Chondrocyte (in vitro differentiated cells): ENCODE measurements around the gene TFDP2. TPM values are rescaled to one million over a fixed set of nuclear protein-coding genes. Genes with fewer than 3 reads are reported as not detected.
"Not testable (repeated sequence)": the region's sequence is repeated elsewhere in the genome, so short reads cannot be mapped to it uniquely, and the experiment has no call there.

Experiments used
- DNase-seq: peaks from one replicate; pipeline ENCODE4 v3.0.0; 2021; ENCODE audit warnings: mixed read lengths, low spot score
- H3K27ac Mint-ChIP-seq: one replicate; pipeline ENCODE4 v1.8.0; 2021; ENCODE audit warnings: mild to moderate bottlenecking, moderate library complexity, mixed read lengths; ENCODE audit not compliant: unreplicated experiment
- H3K27me3 Mint-ChIP-seq: 2 replicates; pipeline ENCODE4 v1.8.0; 2021; ENCODE audit warnings: low read depth, mixed read lengths
- H3K36me3 Mint-ChIP-seq: 2 replicates; pipeline ENCODE4 v1.8.0; 2021; ENCODE audit warnings: low read depth, mixed read lengths
- H3K4me1 Mint-ChIP-seq: 2 replicates; pipeline ENCODE4 v1.8.0; 2021; ENCODE audit warnings: low read depth, mild to moderate bottlenecking, mixed read lengths
- H3K4me3 Mint-ChIP-seq: one replicate; pipeline ENCODE4 v1.8.0; 2021; ENCODE audit warnings: mild to moderate bottlenecking, moderate library complexity, mixed read lengths; ENCODE audit not compliant: unreplicated experiment
- H3K9me3 Mint-ChIP-seq: 2 replicates; pipeline ENCODE4 v1.8.0; 2021; ENCODE audit warnings: low read depth, mixed read lengths
- CTCF ChIP-seq: fragments of 200-600 bp; sonication (generic); IDR thresholded peaks from 2 replicates; pipeline ENCODE4 v1.5.0; 2021; ENCODE audit warnings: antibody characterized with exemption, mild to moderate bottlenecking, moderate library complexity
- total RNA-seq: library from RNA; stranded (reverse); gene quantifications from 3 replicates; pipeline ENCODE4 v1.2.1, GENCODE V29; 2021

Gene TFDP2
- total RNA-seq, 1 donor from 2014 or later: 36.5 TPM

GRCh38 chr3:141992512-141992911, 156.8 kb downstream of the TFDP2 start:
- Mint-ChIP-seq H3K27me3 (no peaks in the 10 kb centered on the region), H3K27ac (no peak overlapping the region), H3K4me1 (peaks cover 14% of the 10 kb centered on the region)

GRCh38 chr3:141986548-141987107, 162.7 kb downstream of the TFDP2 start:
- Mint-ChIP-seq H3K4me1 (no peaks in the 10 kb centered on the region), H3K36me3 (peaks cover 4% of the 10 kb centered on the region), H3K27ac (no peak overlapping the region), H3K4me3 (no peak overlapping the region), H3K27me3 (no peaks in the 10 kb centered on the region), H3K9me3 (no peaks in the 10 kb centered on the region)
- DNase-seq: no peak
- TF ChIP-seq CTCF: no peak

More at GRCh38 chr3:141992512-141992911, 156.8 kb downstream of the TFDP2 start:
- H3K4me3 Mint-ChIP-seq: no peak overlapping the region
- no peak for TF ChIP-seq CTCF
- H3K36me3 Mint-ChIP-seq: no peaks in the 10 kb centered on the region
- DNase-seq: no peak
- H3K9me3 Mint-ChIP-seq: no peaks in the 10 kb centered on the region

- DNase-seq: no peak
- H3K27ac Mint-ChIP-seq: no peak overlapping the region
- TF ChIP-seq CTCF: no peak
Observed at GRCh38 chr3:141981084-141981483, 168.3 kb downstream of the TFDP2 start.

GRCh38 chr3:141979050-141979671, 170.2 kb downstream of the TFDP2 start:
- H3K4me1 Mint-ChIP-seq: no peaks in the 10 kb centered on the region
- H3K27ac Mint-ChIP-seq: no peak overlapping the region
- H3K27me3 Mint-ChIP-seq: no peaks in the 10 kb centered on the region
- H3K36me3 Mint-ChIP-seq: peaks cover 11% of the 10 kb centered on the region
- no peaks in the 10 kb centered on the region for H3K9me3 Mint-ChIP-seq
- DNase-seq: no peak
- no peak overlapping the region for H3K4me3 Mint-ChIP-seq
- TF ChIP-seq CTCF: no peak

More at GRCh38 chr3:141981084-141981483, 168.3 kb downstream of the TFDP2 start:
- Mint-ChIP-seq H3K9me3 (no peaks in the 10 kb centered on the region), H3K36me3 (peaks cover 11% of the 10 kb centered on the region), H3K4me1 (no peaks in the 10 kb centered on the region), H3K27me3 (no peaks in the 10 kb centered on the region), H3K4me3 (no peak overlapping the region)

- H3K4me3 Mint-ChIP-seq, H3K27ac Mint-ChIP-seq, H3K27me3 Mint-ChIP-seq, DNase-seq, H3K9me3 Mint-ChIP-seq, H3K4me1 Mint-ChIP-seq: not testable (repeated sequence)
- H3K36me3 Mint-ChIP-seq: peaks cover 10% of the 10 kb centered on the region
Observed at GRCh38 chr3:141974777-141975176, 174.6 kb downstream of the TFDP2 start.

GRCh38 chr3:141972399-141972798, 176.9 kb downstream of the TFDP2 start:
- Mint-ChIP-seq H3K9me3 (no peaks in the 10 kb centered on the region), H3K27me3 (no peaks in the 10 kb centered on the region), H3K27ac (no peak overlapping the region), H3K4me3 (no peak overlapping the region), H3K36me3 (peaks cover 8% of the 10 kb centered on the region), H3K4me1 (no peaks in the 10 kb centered on the region)
- DNase-seq: no peak
- TF ChIP-seq CTCF: no peak
